DOHH2 (cell line): Measurements from ENCODE around the gene FGFBP1.

Source experiments
- H3F3A ChIP-seq: fragments of 200-600 bp; sonication (generic), shearing (Covaris generic); 2 replicates; pipeline ENCODE4 v1.6.0; 2016; ENCODE audit warnings: antibody characterized with exemption, mild to moderate bottlenecking; ENCODE audit not compliant: control insufficient read depth, insufficient read depth
- H3K27ac ChIP-seq: fragments of 200-600 bp; sonication (generic); 2 replicates; pipeline ENCODE4 v1.5.1; 2014; ENCODE audit warnings: low read depth, mild to moderate bottlenecking, low read length, moderate library complexity
- H3K27me3 ChIP-seq: fragments of 200-600 bp; sonication (generic); 2 replicates; pipeline ENCODE4 v1.6.1; 2014; ENCODE audit warnings: mild to moderate bottlenecking, low read length, mixed read lengths; ENCODE audit not compliant: control insufficient read depth
- H3K36me3 ChIP-seq: fragments of 200-600 bp; sonication (generic); 2 replicates; pipeline ENCODE4 v1.6.1; 2014; ENCODE audit warnings: mild to moderate bottlenecking, low read length, moderate library complexity, mixed read lengths; ENCODE audit not compliant: control insufficient read depth
- H3K4me1 ChIP-seq: fragments of 200-600 bp; sonication (generic); 2 replicates; pipeline ENCODE4 v1.6.1; 2014; ENCODE audit warnings: mild to moderate bottlenecking, low read length, mixed read lengths; ENCODE audit not compliant: control insufficient read depth
- H3K4me2 ChIP-seq: fragments of 200-600 bp; sonication (generic); 2 replicates; pipeline ENCODE4 v1.6.0; 2014; ENCODE audit warnings: mild to moderate bottlenecking, low read length, moderate library complexity
- H3K4me3 ChIP-seq: fragments of 200-600 bp; sonication (generic); 2 replicates; pipeline ENCODE4 v1.5.1; 2014; ENCODE audit warnings: mild to moderate bottlenecking, low read length, mixed read lengths
- H3K79me2 ChIP-seq: fragments of 200-600 bp; sonication (generic); 2 replicates; pipeline ENCODE4 v1.6.1; 2014; ENCODE audit warnings: mild to moderate bottlenecking, low read length, mixed read lengths; ENCODE audit not compliant: control insufficient read depth
- H3K9me2 ChIP-seq: fragments of 200-600 bp; sonication (generic); replicated peaks from 2 replicates; pipeline ENCODE4 v1.6.1; 2014; ENCODE audit warnings: mild to moderate bottlenecking, low read length, mixed read lengths; ENCODE audit not compliant: control insufficient read depth
- H3K9me3 ChIP-seq: fragments of 200-600 bp; sonication (generic); 2 replicates; pipeline ENCODE4 v1.6.1; 2014; ENCODE audit warnings: antibody characterized with exemption, low read length, mixed read lengths; ENCODE audit not compliant: control insufficient read depth, insufficient read depth
- H4K20me1 ChIP-seq: fragments of 200-600 bp; sonication (generic); 2 replicates; pipeline ENCODE4 v1.6.0; 2014; ENCODE audit warnings: low read depth, mild to moderate bottlenecking, antibody characterized with exemption, low read length, moderate library complexity; ENCODE audit not compliant: control insufficient read depth, insufficient read depth
- CTCF ChIP-seq: fragments of 200-600 bp; sonication (generic); IDR thresholded peaks from one replicate; pipeline ENCODE4 v1.5.1; 2014; ENCODE audit warnings: antibody characterized with exemption, mild to moderate bottlenecking, low read depth, low read length; ENCODE audit not compliant: poor library complexity, severe bottlenecking
- EZH2phosphoT487 ChIP-seq: fragments of 200-600 bp; sonication (generic); IDR thresholded peaks from 2 replicates; pipeline ENCODE4 v1.6.1; 2017; ENCODE audit warnings: borderline replicate concordance, mild to moderate bottlenecking, antibody characterized with exemption, low read length, moderate library complexity, mixed read lengths

FGFBP1 gene

GRCh38 chr4:15955670-15956069 is 17.1 kb upstream of the FGFBP1 start:
- Histone ChIP-seq H3F3A (no peaks in the 10 kb centered on the region), H3K27ac (no peak overlapping the region), H3K4me2 (no peak overlapping the region), H3K27me3 (0 out of 2 replicates have a peak, but pooled peaks cover 3% of the 10 kb centered on the region), H3K9me2 (no peaks in the 10 kb centered on the region), H4K20me1 (no peaks in the 10 kb centered on the region), H3K36me3 (no peaks in the 10 kb centered on the region), H3K4me1 (peaks cover 4% of the 10 kb centered on the region), H3K9me3 (peaks cover 5% of the 10 kb centered on the region; the same call in 1 of the 2 replicates), H3K79me2 (no peaks in the 10 kb centered on the region), H3K4me3 (no peak overlapping the region)
- TF ChIP-seq EZH2phosphoT487, result no peak
- no peak for TF ChIP-seq CTCF

GRCh38 chr4:15953625-15954024 is 15.1 kb upstream of the FGFBP1 start:
- H3K4me3 ChIP-seq, result no peak overlapping the region
- no peak overlapping the region for H3K27ac ChIP-seq
- H3K36me3 ChIP-seq, result no peaks in the 10 kb centered on the region
- no peaks in the 10 kb centered on the region for H3K79me2 ChIP-seq
- peaks cover 5% of the 10 kb centered on the region; the same call in 1 of the 2 replicates for H3K9me3 ChIP-seq
- H3F3A ChIP-seq, result no peaks in the 10 kb centered on the region
- H3K27me3 ChIP-seq, result no peaks in the 10 kb centered on the region
- no peak overlapping the region for H3K4me2 ChIP-seq
- TF ChIP-seq EZH2phosphoT487 (no peak), CTCF (no peak)
- no peaks in the 10 kb centered on the region for H4K20me1 ChIP-seq
- H3K9me2 ChIP-seq, result no peaks in the 10 kb centered on the region
- H3K4me1 ChIP-seq, result peaks cover 4% of the 10 kb centered on the region

- H3K27me3 ChIP-seq, result no peaks in the 10 kb centered on the region
- no peaks in the 10 kb centered on the region for H3K36me3 ChIP-seq
- no peaks in the 10 kb centered on the region for H3K79me2 ChIP-seq
These were observed 13.2 kb upstream of the FGFBP1 start for GRCh38 chr4:15951781-15952180.

More at GRCh38 chr4:15951781-15952180, 13.2 kb upstream of the FGFBP1 start:
- H3K27ac ChIP-seq, result no peak overlapping the region
- peaks cover 5% of the 10 kb centered on the region; the same call in 1 of the 2 replicates for H3K9me3 ChIP-seq
- peaks cover 4% of the 10 kb centered on the region for H3K4me1 ChIP-seq
- no peaks in the 10 kb centered on the region for H4K20me1 ChIP-seq
- TF ChIP-seq EZH2phosphoT487 (no peak), CTCF (no peak)
- H3F3A ChIP-seq, result no peaks in the 10 kb centered on the region
- no peaks in the 10 kb centered on the region for H3K9me2 ChIP-seq
- H3K4me3 ChIP-seq, result no peak overlapping the region
- H3K4me2 ChIP-seq, result no peak overlapping the region
